HG03066 (cell line): ENCODE results near the gene SLC46A3.
"Not testable (repeated sequence)": the region's sequence is repeated elsewhere in the genome, so short reads cannot be mapped to it uniquely, and the experiment has no call there.

ENCODE experiments used
- ATAC-seq: cut with Tn5 transposase; IDR thresholded peaks from one replicate; pipeline ENCODE4 v1.9.1; 2021; ENCODE audit warnings: low read depth; ENCODE audit not compliant: unreplicated experiment

SLC46A3 gene

GRCh38 chr13:28718543-28719226 is at the start of gene SLC46A3:
TSS of gene SLC46A3 (minus strand) at chr13:28718970. CDS start at chr13:28717998, 972 bp downstream.
- ATAC-seq, result peak; percentile 99

DNA sequence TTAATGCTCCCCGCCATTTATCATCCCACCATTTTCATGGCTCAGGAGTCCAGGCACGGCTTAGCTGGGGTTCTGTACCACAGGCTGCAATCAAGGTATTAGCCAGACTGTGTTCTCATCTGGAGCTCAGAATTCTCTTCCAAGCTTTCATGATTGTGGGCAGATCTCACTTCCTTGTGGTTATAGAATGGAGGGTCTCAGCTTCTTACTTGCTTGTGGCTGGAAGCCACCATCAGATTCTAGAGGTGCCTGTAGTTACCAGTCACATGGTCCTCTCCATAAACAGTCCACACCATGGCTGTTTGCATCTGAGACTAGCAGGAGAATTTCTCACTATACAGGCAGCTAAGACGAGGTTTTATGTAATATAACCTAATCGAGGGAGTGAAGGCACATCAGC is 45.1 kb upstream of the SLC46A3 start:
- ATAC-seq, result no peak

DNA sequence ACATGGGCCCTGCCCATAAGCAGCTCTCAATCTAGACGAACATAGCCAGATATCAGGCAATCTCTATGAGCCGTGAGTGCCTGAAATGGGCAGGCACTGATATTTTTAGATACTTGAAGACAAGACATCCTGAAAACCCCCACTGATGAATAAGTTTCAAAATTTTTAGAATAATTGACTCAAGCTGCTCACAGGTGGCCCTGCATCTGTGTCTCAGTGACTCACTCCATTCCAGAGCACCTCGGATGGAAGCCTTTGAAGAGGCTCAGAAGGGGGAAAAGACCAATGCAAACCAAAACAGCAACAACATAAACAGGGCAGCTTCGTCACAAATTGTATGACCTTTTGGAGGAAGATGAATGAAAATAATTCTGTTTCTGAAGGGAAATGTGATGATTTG is 42.8 kb upstream of the SLC46A3 start:
- no peak for ATAC-seq

DNA sequence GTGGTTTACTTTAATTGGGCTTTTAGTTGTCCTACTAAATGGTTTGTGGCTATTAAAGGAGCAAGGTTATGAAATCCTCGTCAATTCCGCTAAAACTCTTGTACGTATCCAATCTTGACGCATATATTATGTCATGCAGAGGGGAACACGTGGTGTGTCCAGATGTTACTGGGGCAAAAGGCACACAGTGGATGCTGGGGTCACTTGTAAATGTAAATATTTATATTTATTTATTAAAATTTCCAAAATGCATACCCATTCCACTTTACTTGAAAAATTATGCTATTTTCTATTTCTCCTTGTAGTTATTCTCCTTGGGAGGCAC is 36.7 kb upstream of the SLC46A3 start:
- ATAC-seq, result no peak

DNA sequence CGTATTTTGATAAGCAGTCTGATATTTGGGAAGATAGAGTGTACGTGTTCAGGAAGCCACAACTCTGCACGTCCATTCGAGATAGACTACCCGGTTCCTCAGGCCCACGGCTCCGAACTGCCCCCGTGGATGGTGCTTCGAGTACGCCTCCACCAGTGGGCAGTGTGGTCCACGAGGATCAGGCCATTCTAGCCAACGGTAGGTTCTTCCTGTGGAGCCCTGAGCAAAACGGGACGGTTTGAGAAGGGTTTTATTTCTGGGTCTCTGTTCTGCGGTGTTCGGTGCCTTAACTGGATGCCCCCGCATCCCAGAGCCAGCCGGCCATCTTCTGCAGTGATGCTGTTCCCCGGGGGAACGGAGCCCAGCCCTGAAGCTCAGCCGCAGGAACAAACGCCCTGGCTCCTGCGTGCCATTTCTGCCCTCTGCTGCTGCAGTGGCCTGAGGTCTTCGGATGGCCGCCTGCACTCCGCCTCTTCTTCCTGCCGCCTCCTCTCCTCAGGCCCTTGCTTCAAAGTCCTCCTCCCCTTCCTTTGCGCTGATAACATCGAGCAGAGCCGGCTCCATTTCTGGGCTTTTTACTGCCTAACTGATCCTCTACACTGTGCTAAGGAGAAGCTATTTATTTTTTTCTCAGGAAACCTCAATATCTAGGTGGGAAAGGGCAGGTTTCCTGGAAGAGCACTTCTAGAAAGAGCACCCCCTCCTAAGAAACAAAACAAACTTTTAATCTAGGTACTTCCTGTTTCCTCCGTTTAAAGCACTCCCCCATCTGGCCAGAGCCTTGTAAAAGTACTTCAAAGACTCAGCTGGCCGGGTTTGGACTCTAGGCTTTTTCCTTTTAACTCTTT is 36.2 kb upstream of the SLC46A3 start:
- ATAC-seq, result no peak

GRCh38 chr13:28753946-28754345 is 35.2 kb upstream of the SLC46A3 start:
- no peak for ATAC-seq

- ATAC-seq, result no peak
These were observed 34.6 kb upstream of the SLC46A3 start for GRCh38 chr13:28753208-28753892.

DNA sequence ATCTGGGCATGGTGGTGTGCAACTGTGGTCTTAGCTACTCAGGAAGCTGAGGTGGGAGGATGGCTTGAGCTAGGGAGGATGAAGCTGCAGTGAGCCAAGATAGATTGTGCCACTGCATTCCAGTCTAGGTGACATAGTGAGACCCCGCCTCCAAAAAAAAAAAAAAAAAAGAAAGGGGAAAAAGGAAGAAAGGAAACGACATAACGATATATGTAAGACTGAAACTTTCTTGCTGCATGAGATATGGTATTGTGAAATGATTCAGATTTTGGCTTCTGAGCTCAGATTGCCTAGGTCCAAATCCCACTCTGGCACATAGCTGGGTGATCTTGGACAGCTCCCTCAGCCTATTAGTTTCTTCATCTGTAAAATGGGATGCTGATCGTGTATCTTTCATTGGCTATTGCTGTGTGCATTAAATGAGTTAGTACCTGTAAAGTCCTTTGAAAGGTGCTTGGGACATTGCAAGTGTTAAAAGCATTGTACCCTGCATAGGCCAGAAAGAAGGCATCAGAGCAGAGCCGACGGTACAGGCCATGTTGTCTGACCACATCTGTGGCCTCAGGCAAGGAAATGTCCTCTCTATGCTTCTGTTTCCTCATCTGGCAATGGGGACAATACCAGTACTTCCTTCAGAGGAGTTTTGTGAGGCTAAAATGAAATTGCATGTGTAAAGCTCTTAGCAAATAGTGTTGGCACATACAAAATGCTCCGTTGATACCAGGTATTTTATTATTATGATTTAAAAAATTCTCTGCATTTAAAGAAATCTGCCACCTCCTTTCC is 32.6 kb upstream of the SLC46A3 start:
- no peak for ATAC-seq

- ATAC-seq, result no peak
These were observed 31.6 kb upstream of the SLC46A3 start for GRCh38 chr13:28750187-28751045.

- no peak for ATAC-seq
These were observed 29.1 kb upstream of the SLC46A3 start for GRCh38 chr13:28747851-28748250.

DNA sequence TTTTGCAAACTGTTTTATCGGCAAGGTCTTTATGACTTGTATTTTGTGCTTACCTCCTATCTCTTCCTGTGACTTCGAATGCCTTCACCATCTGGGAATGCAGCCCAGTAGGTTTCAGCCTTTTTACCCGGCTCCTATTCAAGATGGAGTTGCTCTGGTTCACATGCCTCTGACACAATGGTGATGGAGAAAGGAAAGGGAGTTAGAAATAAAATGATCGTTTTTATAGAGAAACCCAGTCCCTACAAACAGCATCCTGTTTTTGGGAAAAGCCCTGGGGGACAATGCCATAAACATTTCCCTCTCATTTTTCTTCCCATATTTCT is 27.5 kb upstream of the SLC46A3 start:
- no peak for ATAC-seq

- ATAC-seq, result no peak
These were observed 25.9 kb upstream of the SLC46A3 start for GRCh38 chr13:28744656-28745055.

DNA sequence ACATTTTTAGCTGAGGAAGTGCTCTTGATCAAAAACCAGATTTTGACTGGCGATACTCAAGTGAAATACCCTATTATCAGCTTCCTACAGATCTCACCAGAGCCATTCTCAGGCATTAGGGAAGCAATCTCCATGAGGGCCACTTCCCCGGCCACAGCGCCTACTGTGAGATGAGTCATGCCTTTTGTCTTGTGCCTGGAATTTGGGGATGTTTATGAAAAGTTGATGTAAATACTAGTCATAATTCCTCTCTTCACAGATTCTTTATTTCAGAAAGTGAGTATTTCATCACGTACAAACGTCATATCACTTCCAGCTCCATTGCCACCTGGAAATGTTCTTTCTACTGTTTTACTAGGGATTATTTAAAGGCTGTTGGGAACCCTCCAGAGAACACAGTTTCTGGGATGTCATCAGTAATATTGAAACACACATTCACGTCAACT is 25.3 kb upstream of the SLC46A3 start:
- ATAC-seq, result no peak

DNA sequence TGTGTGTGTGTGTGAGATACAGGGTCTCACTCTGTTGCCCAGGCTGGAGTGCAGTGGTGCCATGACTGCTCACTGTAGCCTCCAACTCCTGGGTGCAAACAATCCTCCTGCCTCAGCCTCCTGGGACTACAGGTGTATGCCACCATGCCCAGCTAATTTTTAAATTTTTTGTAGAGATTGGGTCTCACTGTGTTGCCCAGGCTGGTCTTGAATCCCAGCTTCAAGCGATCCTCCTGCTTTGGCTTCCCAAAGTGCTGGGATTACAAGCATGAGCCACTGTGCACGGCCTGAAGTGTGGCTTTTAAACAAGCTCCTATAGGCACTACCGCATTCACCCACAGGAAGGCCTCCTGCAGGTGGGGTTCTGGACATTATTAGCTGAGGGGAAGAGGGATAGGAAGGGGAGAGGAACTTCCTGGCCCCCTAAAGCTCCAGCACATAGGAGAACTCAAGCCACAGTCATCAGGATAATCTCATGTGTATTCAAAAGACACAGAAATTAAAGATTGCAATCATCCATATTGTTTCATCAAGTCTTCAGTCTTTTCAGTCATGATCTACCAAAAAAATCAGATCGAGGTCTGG is 24.8 kb upstream of the SLC46A3 start:
- no peak for ATAC-seq

- no peak for ATAC-seq
These were observed 24.2 kb upstream of the SLC46A3 start for GRCh38 chr13:28743020-28743419.

DNA sequence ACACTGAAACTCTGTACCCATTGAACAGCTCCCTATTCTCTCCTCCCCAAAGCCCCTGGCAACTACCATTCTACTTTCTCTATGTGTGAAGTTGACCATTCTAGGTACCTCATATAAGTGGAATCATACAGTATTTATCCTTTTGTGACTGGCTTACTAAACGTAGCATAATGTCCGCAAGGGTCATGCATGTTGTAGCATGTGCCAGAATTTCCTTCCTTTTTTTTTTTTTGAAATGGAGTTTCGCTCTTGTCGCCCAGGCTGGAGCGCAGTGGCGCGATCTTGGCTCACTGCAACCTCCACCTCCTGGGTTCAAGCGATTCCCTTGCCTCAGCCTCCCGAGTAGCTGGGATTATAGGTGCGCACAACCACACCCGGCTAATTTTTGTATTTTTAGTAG is 23.7 kb upstream of the SLC46A3 start:
- not testable (repeated sequence) for ATAC-seq

DNA sequence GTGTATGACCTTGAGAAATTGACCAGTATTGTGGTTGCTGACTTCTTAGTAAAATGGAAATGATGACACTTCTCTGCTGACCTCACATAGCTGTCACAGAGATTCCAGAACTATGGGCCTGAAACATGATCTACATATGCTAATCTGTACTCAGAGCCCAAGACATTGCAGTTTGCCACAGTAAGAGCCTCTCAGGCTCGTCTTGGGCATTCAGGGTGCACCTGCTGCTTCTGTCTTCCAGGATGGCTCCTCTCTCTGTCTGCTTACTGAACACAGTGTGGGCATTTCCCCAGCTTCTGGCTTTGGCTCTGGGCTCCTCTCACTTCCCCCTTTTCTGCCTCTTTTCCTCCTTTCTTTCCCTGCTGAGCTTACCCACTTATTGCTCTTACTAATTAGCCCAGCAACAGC is 22.3 kb upstream of the SLC46A3 start:
- ATAC-seq, result no peak

GRCh38 chr13:28739376-28739775 is 20.6 kb upstream of the SLC46A3 start:
- ATAC-seq, result no peak

DNA sequence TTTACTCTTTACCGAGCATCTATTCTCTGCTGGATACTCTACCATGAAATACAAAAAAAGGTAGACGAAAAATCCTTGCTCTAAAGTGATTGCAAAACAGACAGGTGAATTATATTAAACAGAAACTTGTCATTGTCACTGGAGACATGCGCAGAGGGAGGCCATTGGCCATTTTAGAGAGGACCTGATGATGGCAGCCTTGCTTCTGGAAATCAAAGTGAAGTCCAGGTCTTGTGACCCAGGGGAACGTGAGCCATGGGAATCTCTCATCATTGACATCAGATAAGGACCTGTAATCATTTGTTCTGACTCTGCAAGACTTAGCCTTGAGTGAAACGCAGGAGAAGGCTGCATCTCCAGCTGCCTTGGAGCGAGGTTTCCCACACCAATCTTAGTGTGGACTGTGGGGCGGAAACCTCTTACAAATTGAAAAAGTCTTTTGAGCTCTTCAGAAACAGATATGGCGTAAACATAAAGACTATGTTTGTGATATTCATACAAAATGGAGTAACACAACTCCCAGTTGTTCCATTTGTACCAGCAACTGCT is 16.8 kb upstream of the SLC46A3 start:
- ATAC-seq, result no peak
